NT2/D1 (cell line): Measurements from ENCODE around the gene IL10RB.

ENCODE experiments used
- SUZ12 ChIP-seq: IDR thresholded peaks from 2 replicates; pipeline ENCODE4 v1.6.1; 2011; ENCODE audit not compliant: insufficient read length, insufficient read depth; ENCODE audit errors: extremely low read depth
- YY1 ChIP-seq: IDR thresholded peaks from 2 replicates; pipeline ENCODE4 v1.6.1; 2011; ENCODE audit not compliant: insufficient read length, insufficient read depth

GRCh38 chr21:33279330-33279820 is 13.2 kb downstream of the IL10RB start:
- TF ChIP-seq YY1 (no peak), SUZ12 (no peak)
